KMS-11 (cell line): ENCODE measurements around the gene APBB1IP.

ENCODE experiments used
- H2AFZ ChIP-seq: fragments of 200-600 bp; sonication (generic); 2 replicates; pipeline ENCODE4 v1.6.1; 2016; ENCODE audit warnings: antibody characterized with exemption, mixed run types, low read depth
- H3K27ac ChIP-seq: fragments of 200-600 bp; sonication (generic); 2 replicates; pipeline ENCODE4 v1.6.1; 2016; ENCODE audit warnings: mild to moderate bottlenecking, mixed run types
- H3K27me3 ChIP-seq: fragments of 200-600 bp; sonication (generic); 2 replicates; pipeline ENCODE4 v1.6.1; 2017; ENCODE audit warnings: mild to moderate bottlenecking, low read depth, mixed run types, moderate library complexity; ENCODE audit not compliant: insufficient read depth
- H3K36me3 ChIP-seq: fragments of 200-600 bp; sonication (generic); 2 replicates; pipeline ENCODE4 v1.6.1; 2017; ENCODE audit warnings: mild to moderate bottlenecking, mixed run types; ENCODE audit not compliant: insufficient read depth
- H3K4me1 ChIP-seq: fragments of 200-600 bp; sonication (generic); 2 replicates; pipeline ENCODE4 v1.6.1; 2016; ENCODE audit warnings: mild to moderate bottlenecking, low read depth, mixed run types; ENCODE audit not compliant: poor library complexity, severe bottlenecking
- H3K4me2 ChIP-seq: fragments of 200-600 bp; sonication (generic); 2 replicates; pipeline ENCODE4 v1.7.0; 2016; ENCODE audit warnings: mild to moderate bottlenecking, mixed run types
- H3K4me3 ChIP-seq: fragments of 200-600 bp; sonication (generic); IDR thresholded peaks from 2 replicates; pipeline ENCODE4 v1.6.1; 2017; ENCODE audit warnings: low read depth, low read length, mixed read lengths; ENCODE audit not compliant: insufficient read depth
- H3K79me2 ChIP-seq: fragments of 200-600 bp; sonication (generic); 2 replicates; pipeline ENCODE4 v1.6.1; 2016; ENCODE audit warnings: low read depth, mixed run types; ENCODE audit not compliant: insufficient read depth
- H3K9ac ChIP-seq: fragments of 200-600 bp; sonication (generic); 2 replicates; pipeline ENCODE4 v1.6.1; 2016; ENCODE audit warnings: mild to moderate bottlenecking, mixed run types
- H4K20me1 ChIP-seq: fragments of 200-600 bp; sonication (generic); 2 replicates; pipeline ENCODE4 v1.6.1; 2016; ENCODE audit warnings: mild to moderate bottlenecking, mixed run types; ENCODE audit not compliant: insufficient read depth
- CTCF ChIP-seq: fragments of 200-600 bp; sonication (generic); conservative IDR thresholded peaks from 2 replicates; pipeline ENCODE4 v1.6.1; 2017; ENCODE audit warnings: low read depth, mild to moderate bottlenecking, antibody characterized with exemption, low read length, moderate library complexity, mixed read lengths

The APBB1IP gene

GRCh38 chr10:26439406-26440087, 1.4 kb downstream of the APBB1IP start:
- H3K27ac ChIP-seq, result no peak overlapping the region
- no peak overlapping the region for H2AFZ ChIP-seq
- no peak overlapping the region for H3K9ac ChIP-seq
- H3K4me3 ChIP-seq, result no peak overlapping the region
- no peaks in the 10 kb centered on the region for H3K27me3 ChIP-seq
- H3K4me1 ChIP-seq, result no peaks in the 10 kb centered on the region
- H3K79me2 ChIP-seq, result no peaks in the 10 kb centered on the region
- no peaks in the 10 kb centered on the region for H3K36me3 ChIP-seq
- no peak for TF ChIP-seq CTCF
- H4K20me1 ChIP-seq, result no peaks in the 10 kb centered on the region
- no peak overlapping the region for H3K4me2 ChIP-seq

- Histone ChIP-seq H3K79me2 (no peaks in the 10 kb centered on the region), H2AFZ (no peak overlapping the region), H3K27me3 (no peaks in the 10 kb centered on the region), H4K20me1 (no peaks in the 10 kb centered on the region), H3K36me3 (no peaks in the 10 kb centered on the region), H3K4me3 (no peak overlapping the region), H3K27ac (no peak overlapping the region), H3K4me2 (no peak overlapping the region), H3K9ac (no peak overlapping the region), H3K4me1 (no peaks in the 10 kb centered on the region)
- TF ChIP-seq CTCF, result no peak
These were observed 1.9 kb downstream of the APBB1IP start for GRCh38 chr10:26440088-26440470.

GRCh38 chr10:26441491-26442214, 3.5 kb downstream of the APBB1IP start:
- no peak overlapping the region for H2AFZ ChIP-seq
- H3K4me2 ChIP-seq, result no peak overlapping the region
- H3K36me3 ChIP-seq, result no peaks in the 10 kb centered on the region
- H3K79me2 ChIP-seq, result no peaks in the 10 kb centered on the region
- H3K9ac ChIP-seq, result no peak overlapping the region
- no peak overlapping the region for H3K27ac ChIP-seq
- no peaks in the 10 kb centered on the region for H3K27me3 ChIP-seq
- no peak overlapping the region for H3K4me3 ChIP-seq
- no peak for TF ChIP-seq CTCF
- H3K4me1 ChIP-seq, result no peaks in the 10 kb centered on the region
- H4K20me1 ChIP-seq, result no peaks in the 10 kb centered on the region

GRCh38 chr10:26445411-26446031, 7.4 kb downstream of the APBB1IP start:
- Histone ChIP-seq H3K9ac (no peak overlapping the region), H4K20me1 (no peaks in the 10 kb centered on the region), H3K4me2 (no peak overlapping the region), H3K4me3 (no peak overlapping the region), H3K79me2 (no peaks in the 10 kb centered on the region), H3K27ac (no peak overlapping the region), H3K36me3 (no peaks in the 10 kb centered on the region), H3K4me1 (no peaks in the 10 kb centered on the region), H2AFZ (no peak overlapping the region), H3K27me3 (no peaks in the 10 kb centered on the region)
- no peak for TF ChIP-seq CTCF
